HEK293 (cell line): ENCODE results near the gene CAV1.

Source experiments
- CTCF ChIA-PET: fragments of 350-600 bp; formaldehyde crosslinking; extraction: SDS; loops from one replicate; lab custom pipeline; 2021; ENCODE audit warnings: antibody characterized with exemption; lab: Yijun Ruan, JAX
- POLR2A ChIA-PET: fragments of 300-600 bp; formaldehyde crosslinking; extraction: SDS; loops from one replicate; lab custom pipeline; 2020; ENCODE audit warnings: antibody characterized with exemption, inconsistent platforms; lab: Yijun Ruan, JAX
- H3K27ac ChIP-seq: fragments of 200-500 bp; sonication (Bioruptor generic); 2 replicates; pipeline ENCODE4 v1.5.1; 2014; ENCODE audit warnings: low read depth, low read length, control low read depth, inconsistent platforms; ENCODE audit errors: extremely low read depth
- H3K36me3 ChIP-seq, 2 experiments: fragments of 200-500 bp in 1 of 2; sonication (Bioruptor generic) in 1 of 2; 1 replicate in 1 of 2; 2 replicates in 1 of 2; pipeline ENCODE4 v1.5.1; 2014 to 2017; ENCODE audit warnings: inconsistent platforms in 2 of 2, low read length in 2 of 2; ENCODE audit not compliant: control insufficient read depth in 2 of 2, insufficient read depth in 1 of 2
- H3K4me1 ChIP-seq: fragments of 200-500 bp; sonication (Bioruptor generic); 2 replicates; pipeline ENCODE4 v1.5.1; 2014; ENCODE audit warnings: mild to moderate bottlenecking, low read length, inconsistent platforms; ENCODE audit not compliant: control insufficient read depth, insufficient read depth
- H3K4me3 ChIP-seq: 2 replicates; pipeline ENCODE4 v1.5.1; 2011; ENCODE audit warnings: low read depth, mild to moderate bottlenecking, control low read depth, low read length, moderate library complexity
- H3K9me3 ChIP-seq: fragments of 200-500 bp; sonication (Bioruptor generic); 2 replicates; pipeline ENCODE4 v1.5.1; 2014; ENCODE audit warnings: low read depth, low read length, inconsistent platforms; ENCODE audit not compliant: control insufficient read depth, insufficient read depth
- PRDM6 ChIP-seq: fragments of 450-650 bp; formaldehyde crosslinking; IDR thresholded peaks from 2 replicates; pipeline ENCODE4 v1.5.1; 2017; ENCODE audit warnings: missing biosample characterization, missing genetic modification characterization
- SP3 ChIP-seq: fragments of 450-650 bp; formaldehyde crosslinking; IDR thresholded peaks from 2 replicates; pipeline ENCODE4 v1.5.1; 2016; ENCODE audit warnings: missing biosample characterization, missing genetic modification characterization
- ZBTB8A ChIP-seq: fragments of 450-650 bp; formaldehyde crosslinking; IDR thresholded peaks from 2 replicates; pipeline ENCODE4 v1.5.1; 2016; ENCODE audit warnings: missing biosample characterization, missing genetic modification characterization
- ZFHX2 ChIP-seq: fragments of 450-650 bp; formaldehyde crosslinking; conservative IDR thresholded peaks from 2 replicates; pipeline ENCODE4 v1.5.1; 2016; ENCODE audit warnings: missing biosample characterization, missing genetic modification characterization
- ZNF112 ChIP-seq: fragments of 450-650 bp; formaldehyde crosslinking; IDR thresholded peaks from 2 replicates; pipeline ENCODE4 v1.5.0; 2017; ENCODE audit warnings: missing biosample characterization, missing genetic modification characterization
- ZNF148 ChIP-seq: fragments of 450-650 bp; formaldehyde crosslinking; IDR thresholded peaks from 2 replicates; pipeline ENCODE4 v1.5.0; 2017; ENCODE audit warnings: missing biosample characterization, missing genetic modification characterization, borderline replicate concordance
- ZNF211 ChIP-seq: fragments of 450-650 bp; formaldehyde crosslinking; IDR thresholded peaks from 2 replicates; pipeline ENCODE4 v1.5.1; 2016; ENCODE audit warnings: low read depth, missing biosample characterization, missing genetic modification characterization
- ZNF239 ChIP-seq: fragments of 450-650 bp; formaldehyde crosslinking; IDR thresholded peaks from 2 replicates; pipeline ENCODE4 v1.5.1; 2016; ENCODE audit warnings: missing biosample characterization, missing genetic modification characterization
- ZNF24 ChIP-seq: fragments of 450-650 bp; formaldehyde crosslinking; IDR thresholded peaks from 2 replicates; pipeline ENCODE4 v1.5.1; 2016; ENCODE audit warnings: missing biosample characterization, missing genetic modification characterization
- ZNF292 ChIP-seq: fragments of 450-650 bp; formaldehyde crosslinking; IDR thresholded peaks from 2 replicates; pipeline ENCODE4 v1.5.1; 2016; ENCODE audit warnings: low read depth, missing biosample characterization, missing genetic modification characterization, borderline replicate concordance
- ZNF449 ChIP-seq: fragments of 450-650 bp; formaldehyde crosslinking; IDR thresholded peaks from 2 replicates; pipeline ENCODE4 v1.5.1; 2017; ENCODE audit warnings: missing biosample characterization, mild to moderate bottlenecking, missing genetic modification characterization, moderate library complexity
- ZNF501 ChIP-seq: fragments of 450-650 bp; formaldehyde crosslinking; IDR thresholded peaks from 2 replicates; pipeline ENCODE4 v1.5.1; 2016; ENCODE audit warnings: missing biosample characterization, missing genetic modification characterization
- ZNF513 ChIP-seq: fragments of 450-650 bp; IDR thresholded peaks from 2 replicates; pipeline ENCODE4 v1.5.1; 2018; ENCODE audit warnings: missing biosample characterization, missing genetic modification characterization
- ZNF776 ChIP-seq: fragments of 450-650 bp; formaldehyde crosslinking; IDR thresholded peaks from 2 replicates; pipeline ENCODE4 v1.5.0; 2017; ENCODE audit warnings: missing biosample characterization, missing genetic modification characterization, borderline replicate concordance
- ZNF837 ChIP-seq: fragments of 450-650 bp; formaldehyde crosslinking; IDR thresholded peaks from 2 replicates; pipeline ENCODE4 v1.5.1; 2016; ENCODE audit warnings: missing biosample characterization, missing genetic modification characterization
- ZSCAN30 ChIP-seq: fragments of 450-650 bp; IDR thresholded peaks from 2 replicates; pipeline ENCODE4 v1.5.1; 2018; ENCODE audit warnings: missing biosample characterization, mild to moderate bottlenecking, missing genetic modification characterization, moderate library complexity
- TF ChIP-seq, protein P1 (sequence below): fragments of 450-650 bp; formaldehyde crosslinking; IDR thresholded peaks from 2 replicates; pipeline ENCODE4 v1.5.1; 2017; ENCODE audit warnings: missing biosample characterization, missing genetic modification characterization

The CAV1 gene

DNA sequence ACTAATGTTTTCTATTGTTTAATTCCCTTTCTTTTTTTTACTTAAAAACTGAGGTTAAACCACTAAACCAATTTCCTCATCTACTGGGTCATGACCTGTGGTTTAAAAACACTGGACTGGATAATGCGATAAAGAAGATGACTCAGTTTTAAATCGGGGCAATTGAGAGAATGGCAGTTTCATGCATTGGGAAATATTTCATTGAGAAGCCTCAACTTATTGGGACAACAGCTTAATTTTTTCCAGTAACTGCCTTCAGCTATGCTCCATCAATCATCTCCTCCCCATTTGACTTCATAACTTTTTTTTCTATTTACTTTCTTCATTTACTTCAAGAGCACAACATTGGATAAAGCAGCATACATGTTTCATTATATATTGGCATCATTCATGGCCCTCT, 85.4 kb downstream of the CAV1 start:
- Histone ChIP-seq H3K9me3 (no peaks in the 10 kb centered on the region), H3K4me1 (peaks cover 4% of the 10 kb centered on the region; the same call in 1 of the 2 replicates), H3K4me3 (no peak overlapping the region), H3K36me3 (no peaks in the 10 kb centered on the region), H3K27ac (no peak overlapping the region)
- CTCF ChIA-PET: interaction anchor here (1.3 kb wide), 1 partner anchor 200 kb away, joined by 4 read pairs; no protein-coding TSS in a partner anchor
- POLR2A ChIA-PET: no interaction called here
- TF ChIP-seq ZNF292 (tag by site-specific recombination) (no peak), ZNF112 (tag by site-specific recombination) (no peak), ZNF239 (tag by site-specific recombination) (no peak), ZNF513 (tag by site-specific recombination) (no peak), ZNF148 (tag by site-specific recombination) (no peak), ZFHX2 (tag by site-specific recombination) (no peak), ZNF449 (tag by site-specific recombination) (no peak), ZNF24 (no peak), ZNF776 (tag by site-specific recombination) (no peak), SP3 (no peak), ZBTB8A (tag by site-specific recombination) (no peak), ZNF837 (tag by site-specific recombination) (no peak), ZNF211 (no peak), ZSCAN30 (no peak), PRDM6 (tag by site-specific recombination) (no peak), ZNF501 (tag by site-specific recombination) (no peak)
- TF ChIP-seq, protein P1, sequence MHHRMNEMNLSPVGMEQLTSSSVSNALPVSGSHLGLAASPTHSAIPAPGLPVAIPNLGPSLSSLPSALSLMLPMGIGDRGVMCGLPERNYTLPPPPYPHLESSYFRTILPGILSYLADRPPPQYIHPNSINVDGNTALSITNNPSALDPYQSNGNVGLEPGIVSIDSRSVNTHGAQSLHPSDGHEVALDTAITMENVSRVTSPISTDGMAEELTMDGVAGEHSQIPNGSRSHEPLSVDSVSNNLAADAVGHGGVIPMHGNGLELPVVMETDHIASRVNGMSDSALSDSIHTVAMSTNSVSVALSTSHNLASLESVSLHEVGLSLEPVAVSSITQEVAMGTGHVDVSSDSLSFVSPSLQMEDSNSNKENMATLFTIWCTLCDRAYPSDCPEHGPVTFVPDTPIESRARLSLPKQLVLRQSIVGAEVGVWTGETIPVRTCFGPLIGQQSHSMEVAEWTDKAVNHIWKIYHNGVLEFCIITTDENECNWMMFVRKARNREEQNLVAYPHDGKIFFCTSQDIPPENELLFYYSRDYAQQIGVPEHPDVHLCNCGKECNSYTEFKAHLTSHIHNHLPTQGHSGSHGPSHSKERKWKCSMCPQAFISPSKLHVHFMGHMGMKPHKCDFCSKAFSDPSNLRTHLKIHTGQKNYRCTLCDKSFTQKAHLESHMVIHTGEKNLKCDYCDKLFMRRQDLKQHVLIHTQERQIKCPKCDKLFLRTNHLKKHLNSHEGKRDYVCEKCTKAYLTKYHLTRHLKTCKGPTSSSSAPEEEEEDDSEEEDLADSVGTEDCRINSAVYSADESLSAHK (tag by site-specific recombination): no peak
